ENCODE data around the gene VCX3A. TPM values are rescaled to one million over a fixed set of nuclear protein-coding genes. Genes with fewer than 3 reads are reported as not detected.

VCX3A gene
- total RNA-seq, result not detected in 2 replicates

GRCh38 chrX:6535018-6535417, at the start of gene VCX3A:
VCX3A (minus strand) TSS chrX:6535118; CDS start chrX:6534497, 621 bp downstream.

